ENCODE data around the gene ACSS2. TPM values are rescaled to one million over a fixed set of nuclear protein-coding genes. Genes with fewer than 3 reads are reported as not detected.

ACSS2 gene
- total RNA-seq, 1 donor from 2014 or later = 156 TPM

- Histone ChIP-seq H3K27ac (peak overlapping the region in 1 of 2 donors; percentile 78), H3K27me3 (no peaks in the 10 kb centered on the region), H3K9me3 (no peaks in the 10 kb centered on the region), H3K4me3 (no peak overlapping the region), H3K36me3 (peaks cover 19 to 29% of the 10 kb centered on the region in 2 donors), H3K4me1 (peaks cover 4 to 16% of the 10 kb centered on the region in 2 donors)
- no peak for TF ChIP-seq CTCF (IDR thresholded peaks at IDR 0.05)
- no peak for DNase-seq (ENCODE audit: low spot score in 2 of 2)
- intact Hi-C loops (cut with DNase I) = no loop called here
These were observed 43.6 kb downstream of the ACSS2 start for GRCh38 chr20:34920055-34920454.

DNA sequence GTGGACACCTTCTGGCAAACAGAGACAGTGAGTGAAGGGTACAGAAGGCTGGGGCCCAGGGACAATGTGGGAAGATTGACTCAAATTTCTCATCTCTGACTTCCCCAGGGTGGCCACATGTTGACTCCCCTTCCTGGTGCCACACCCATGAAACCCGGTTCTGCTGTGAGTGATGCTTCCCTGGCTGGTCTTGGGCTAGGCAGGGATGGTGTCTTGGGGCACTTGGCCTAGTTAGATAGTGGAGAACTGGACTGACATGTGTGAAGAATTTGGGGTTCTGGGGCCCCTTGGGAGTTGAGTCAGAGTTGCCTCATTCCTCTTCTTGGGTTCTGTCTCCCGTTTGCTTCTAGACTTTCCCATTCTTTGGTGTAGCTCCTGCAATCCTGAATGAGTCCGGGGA is 45.0 kb downstream of the ACSS2 start:
- peak overlapping the region; percentile 15 to 78 for H3K27ac ChIP-seq
- H3K4me3 ChIP-seq = no peak overlapping the region
- H3K4me1 ChIP-seq = peaks cover 0 to 16% of the 10 kb centered on the region in 2 donors
- H3K27me3 ChIP-seq = no peaks in the 10 kb centered on the region
- peaks cover 30 to 42% of the 10 kb centered on the region in 2 donors for H3K36me3 ChIP-seq
- intact Hi-C loops (cut with DNase I) = no loop called here
- TF ChIP-seq CTCF (IDR thresholded peaks at IDR 0.05) = no peak
- no peak for DNase-seq (ENCODE audit: low spot score in 2 of 2)
- H3K9me3 ChIP-seq = no peaks in the 10 kb centered on the region

DNA sequence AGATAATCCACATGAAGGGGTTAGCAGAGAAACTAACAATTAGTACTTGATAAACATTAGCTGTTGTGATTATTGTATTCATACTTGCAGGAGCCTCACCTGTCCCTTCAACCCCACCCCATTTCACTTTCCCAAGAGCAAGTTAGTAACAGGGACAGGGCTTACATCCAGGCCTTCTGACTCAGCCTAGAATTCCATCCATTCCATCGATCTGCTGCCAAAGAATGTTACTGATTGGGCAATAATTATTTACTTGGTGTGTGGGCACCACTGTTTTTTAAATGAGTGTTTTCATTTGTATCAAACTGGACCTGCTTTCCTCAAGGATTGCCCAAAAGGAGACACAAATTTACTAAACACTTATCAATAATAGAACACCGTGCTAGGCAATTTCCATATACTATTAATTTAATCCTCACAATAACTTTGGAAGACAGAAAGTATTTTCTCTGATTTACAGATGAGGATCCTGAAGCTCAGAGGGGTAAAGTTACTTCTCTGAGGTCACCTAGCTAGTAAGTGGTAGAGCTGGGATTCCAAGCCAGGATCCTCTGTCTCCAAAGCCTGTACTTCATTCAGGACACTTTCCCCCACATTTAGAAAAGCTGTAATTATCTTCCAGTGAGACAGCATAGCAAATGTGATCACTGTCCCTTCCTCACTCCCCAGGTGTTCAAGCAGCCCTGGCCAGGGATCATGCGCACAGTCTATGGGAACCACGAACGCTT is 46.4 kb downstream of the ACSS2 start:
- TF ChIP-seq CTCF (IDR thresholded peaks at IDR 0.05) = no peak
- Histone ChIP-seq H3K27ac (peak overlapping the region; percentile 15 to 78), H3K27me3 (no peaks in the 10 kb centered on the region), H3K4me1 (peaks cover 0 to 19% of the 10 kb centered on the region in 2 donors), H3K4me3 (no peak overlapping the region), H3K9me3 (no peaks in the 10 kb centered on the region), H3K36me3 (peaks cover 41 to 54% of the 10 kb centered on the region in 2 donors)
- intact Hi-C loops (cut with DNase I) = loop anchor here (1.0 to 2.0 kb wide), 2 partner anchors 32 to 46 kb away; partner anchors contain the start of genes GSS and MYH7B
- peak in 1 of 2 donors; percentile 79 for DNase-seq (ENCODE audit: low spot score in 2 of 2)

GRCh38 chr20:34923414-34923813 is 47.0 kb downstream of the ACSS2 start:
- H3K27me3 ChIP-seq = no peaks in the 10 kb centered on the region
- H3K4me1 ChIP-seq = peaks cover 0 to 19% of the 10 kb centered on the region in 2 donors
- no peak for TF ChIP-seq CTCF (IDR thresholded peaks at IDR 0.05)
- peak overlapping the region; percentile 15 to 64 for H3K27ac ChIP-seq
- intact Hi-C loops (cut with DNase I) = loop anchor here (2.0 kb wide), 1 partner anchor 31 kb away; the partner anchor contains the start of genes GSS and MYH7B
- H3K4me3 ChIP-seq = no peak overlapping the region
- peaks cover 42 to 59% of the 10 kb centered on the region in 2 donors for H3K36me3 ChIP-seq
- no peaks in the 10 kb centered on the region for H3K9me3 ChIP-seq
- no peak for DNase-seq (ENCODE audit: low spot score in 2 of 2)

DNA sequence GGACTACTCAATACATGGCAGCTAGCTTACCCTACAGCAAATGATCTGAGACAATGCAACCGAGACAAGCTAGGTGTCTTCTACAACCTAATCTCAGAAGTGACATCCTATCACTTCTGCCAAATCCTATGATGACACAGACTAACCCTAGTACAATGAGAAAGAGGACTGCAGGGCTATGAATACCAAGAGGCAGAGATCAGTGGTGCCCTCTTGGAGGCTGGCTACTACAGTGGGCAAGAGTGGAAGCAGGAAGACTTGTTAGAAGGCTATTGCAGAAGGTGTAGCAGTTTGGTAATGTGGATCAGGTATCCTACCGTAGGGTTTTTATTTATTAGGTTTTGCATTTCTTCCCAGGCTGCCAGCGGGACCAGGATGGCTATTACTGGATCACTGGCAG is 48.9 kb downstream of the ACSS2 start:
- peak overlapping the region in 1 of 2 donors; percentile 63 for H3K27ac ChIP-seq
- peaks cover 54 to 73% of the 10 kb centered on the region in 2 donors for H3K36me3 ChIP-seq
- H3K27me3 ChIP-seq = no peaks in the 10 kb centered on the region
- TF ChIP-seq CTCF (IDR thresholded peaks at IDR 0.05) = no peak
- no peaks in the 10 kb centered on the region for H3K9me3 ChIP-seq
- H3K4me3 ChIP-seq = no peak overlapping the region
- H3K4me1 ChIP-seq = peaks cover 0 to 19% of the 10 kb centered on the region in 2 donors
- intact Hi-C loops (cut with DNase I) = no loop called here
- no peak for DNase-seq (ENCODE audit: low spot score in 2 of 2)
